HG02870 (cell line): ENCODE measurements around the gene MCM5.
"Not testable (repeated sequence)": the region's sequence is repeated elsewhere in the genome, so short reads cannot be mapped to it uniquely, and the experiment has no call there.

Experiments
- ATAC-seq: cut with Tn5 transposase; IDR thresholded peaks from one replicate; pipeline ENCODE4 v1.9.1; 2021; ENCODE audit warnings: mild to moderate bottlenecking, moderate library complexity; ENCODE audit not compliant: unreplicated experiment

MCM5 gene

GRCh38 chr22:35430897-35431322 is 31.0 kb downstream of the MCM5 start:
- no peak for ATAC-seq

GRCh38 chr22:35431483-35432227 is 31.7 kb downstream of the MCM5 start:
- no peak for ATAC-seq

GRCh38 chr22:35432228-35432905 is 32.4 kb downstream of the MCM5 start:
- ATAC-seq: no peak

- no peak for ATAC-seq
These were observed 34.2 kb downstream of the MCM5 start for GRCh38 chr22:35434061-35434710.

- ATAC-seq: no peak
These were observed 35.3 kb downstream of the MCM5 start for GRCh38 chr22:35435201-35435740.

GRCh38 chr22:35436421-35436820 is 36.5 kb downstream of the MCM5 start:
- no peak for ATAC-seq

- ATAC-seq: no peak
These were observed 37.1 kb downstream of the MCM5 start for GRCh38 chr22:35437049-35437448.

- not testable (repeated sequence) for ATAC-seq
These were observed 38.9 kb downstream of the MCM5 start for GRCh38 chr22:35438673-35439364.

GRCh38 chr22:35439365-35439717 is 39.4 kb downstream of the MCM5 start:
- ATAC-seq: no peak

- ATAC-seq: no peak
These were observed 40.2 kb downstream of the MCM5 start for GRCh38 chr22:35440129-35440528.

- no peak for ATAC-seq
These were observed 41.7 kb downstream of the MCM5 start for GRCh38 chr22:35441489-35442100.

- no peak for ATAC-seq
These were observed 42.5 kb downstream of the MCM5 start for GRCh38 chr22:35442471-35442870.

- no peak for ATAC-seq
These were observed 43.4 kb downstream of the MCM5 start for GRCh38 chr22:35443338-35443737.

- no peak for ATAC-seq
These were observed 44.1 kb downstream of the MCM5 start for GRCh38 chr22:35443790-35444684.

GRCh38 chr22:35444685-35445399 is 44.9 kb downstream of the MCM5 start:
- no peak for ATAC-seq

GRCh38 chr22:35445933-35446332 is 46.0 kb downstream of the MCM5 start:
- no peak for ATAC-seq

GRCh38 chr22:35446365-35446764 is 46.4 kb downstream of the MCM5 start:
- no peak for ATAC-seq

- no peak for ATAC-seq
These were observed 48.6 kb downstream of the MCM5 start for GRCh38 chr22:35448523-35448922.
